H9 (cell line): ENCODE measurements around the gene COL4A1. TPM values are rescaled to one million over a fixed set of nuclear protein-coding genes. Genes with fewer than 3 reads are reported as not detected.

Experiments used
- DNase-seq: peaks from one replicate; pipeline ENCODE4 v3.0.0-alpha.2; 2017
- H2AFZ ChIP-seq: one replicate; pipeline ENCODE4 v1.6.1; 2013; ENCODE audit warnings: mild to moderate bottlenecking, low read length, control low read depth, moderate library complexity
- H2AK5ac ChIP-seq: 2 replicates; pipeline ENCODE4 v1.6.1; 2013; ENCODE audit warnings: low read length, control low read depth, mixed read lengths; ENCODE audit not compliant: insufficient read length
- H2BK120ac ChIP-seq: one replicate; pipeline ENCODE4 v1.6.1; 2013; ENCODE audit warnings: low read depth, mild to moderate bottlenecking, low read length, control low read depth, inconsistent platforms; ENCODE audit not compliant: poor library complexity, severe bottlenecking
- H2BK12ac ChIP-seq: 2 replicates; pipeline ENCODE4 v1.6.1; 2013; ENCODE audit warnings: low read length, control low read depth, mixed read lengths, low read depth; ENCODE audit not compliant: insufficient read length
- H2BK15ac ChIP-seq: 2 replicates; pipeline ENCODE4 v1.6.1; 2013; ENCODE audit warnings: low read depth, low read length, control low read depth
- H2BK20ac ChIP-seq: one replicate; pipeline ENCODE4 v1.6.1; 2013; ENCODE audit warnings: low read depth, mild to moderate bottlenecking, low read length, control low read depth, inconsistent platforms; ENCODE audit not compliant: poor library complexity, severe bottlenecking
- H2BK5ac ChIP-seq: 2 replicates; pipeline ENCODE4 v1.6.1; 2013; ENCODE audit warnings: low read length, control low read depth, mixed read lengths; ENCODE audit not compliant: insufficient read length
- H3K14ac ChIP-seq: 2 replicates; pipeline ENCODE4 v1.6.1; 2013; ENCODE audit warnings: low read length, control low read depth; ENCODE audit not compliant: insufficient read depth
- H3K18ac ChIP-seq: 2 replicates; pipeline ENCODE4 v1.6.1; 2013; ENCODE audit warnings: low read depth, mild to moderate bottlenecking, mixed read lengths, low read length, control low read depth; ENCODE audit not compliant: insufficient read length
- H3K23ac ChIP-seq: 2 replicates; pipeline ENCODE4 v1.6.1; 2013; ENCODE audit warnings: low read length, control low read depth, mixed read lengths, low read depth; ENCODE audit not compliant: insufficient read length
- H3K23me2 ChIP-seq: 2 replicates; pipeline ENCODE4 v1.6.1; 2013; ENCODE audit warnings: low read depth, mild to moderate bottlenecking, mixed read lengths, low read length, control low read depth; ENCODE audit not compliant: insufficient read length, poor library complexity, severe bottlenecking
- H3K27ac ChIP-seq: 2 replicates; pipeline ENCODE4 v1.5.1; 2013; ENCODE audit warnings: low read length, control low read depth, mixed read lengths, low read depth; ENCODE audit not compliant: insufficient read length
- H3K27me3 ChIP-seq: 2 replicates; pipeline ENCODE4 v1.6.1; 2013; ENCODE audit warnings: low read length, control low read depth, inconsistent platforms; ENCODE audit not compliant: insufficient read depth
- H3K4ac ChIP-seq: 2 replicates; pipeline ENCODE4 v1.6.1; 2013; ENCODE audit warnings: low read depth, mild to moderate bottlenecking, control low read depth, inconsistent platforms, low read length, moderate library complexity
- H3K4me1 ChIP-seq: 2 replicates; pipeline ENCODE4 v1.6.1; 2013; ENCODE audit warnings: low read length, control low read depth, inconsistent platforms; ENCODE audit not compliant: insufficient read depth
- H3K4me2 ChIP-seq: 2 replicates; pipeline ENCODE4 v1.6.1; 2013; ENCODE audit warnings: low read length, control low read depth, mixed read lengths; ENCODE audit not compliant: insufficient read length, insufficient read depth
- H3K56ac ChIP-seq: 2 replicates; pipeline ENCODE4 v1.6.1; 2013; ENCODE audit warnings: low read depth, mild to moderate bottlenecking, mixed read lengths, low read length, control low read depth; ENCODE audit not compliant: insufficient read length
- H3K79me1 ChIP-seq: 2 replicates; pipeline ENCODE4 v1.6.1; 2013; ENCODE audit warnings: low read depth, mild to moderate bottlenecking, moderate library complexity, low read length, control low read depth, inconsistent platforms; ENCODE audit not compliant: insufficient read depth, poor library complexity, severe bottlenecking
- H3K79me2 ChIP-seq: 2 replicates; pipeline ENCODE4 v1.6.1; 2013; ENCODE audit warnings: low read length, control low read depth, inconsistent platforms; ENCODE audit not compliant: insufficient read depth
- H3K9ac ChIP-seq: 2 replicates; pipeline ENCODE4 v1.6.1; 2013; ENCODE audit warnings: low read length, control low read depth, mixed read lengths; ENCODE audit not compliant: insufficient read length; ENCODE audit errors: extremely low read depth
- H3K9me3 ChIP-seq: one replicate; pipeline ENCODE4 v1.6.1; 2013; ENCODE audit warnings: low read depth, low read length, inconsistent platforms; ENCODE audit not compliant: control insufficient read depth
- H3T11ph ChIP-seq: one replicate; pipeline ENCODE4 v1.6.1; 2013; ENCODE audit warnings: mild to moderate bottlenecking, low read length, control low read depth, inconsistent platforms
- H4K20me1 ChIP-seq: one replicate; pipeline ENCODE4 v1.6.1; 2013; ENCODE audit not compliant: control insufficient read depth, insufficient read length, insufficient read depth
- H4K5ac ChIP-seq: 2 replicates; pipeline ENCODE4 v1.6.1; 2013; ENCODE audit warnings: low read depth, mild to moderate bottlenecking, mixed read lengths, low read length, control low read depth; ENCODE audit not compliant: insufficient read length
- H4K8ac ChIP-seq: replicated peaks from 2 replicates; pipeline ENCODE4 v1.6.1; 2013; ENCODE audit warnings: low read length, control low read depth, mixed read lengths, low read depth; ENCODE audit not compliant: insufficient read length
- H4K91ac ChIP-seq: 2 replicates; pipeline ENCODE4 v1.6.1; 2013; ENCODE audit warnings: low read depth, mild to moderate bottlenecking, moderate library complexity, mixed read lengths, low read length, control low read depth; ENCODE audit not compliant: insufficient read length
- H3K27ac Mint-ChIP-seq, 3 experiments: 2 replicates in 2 of 3; 3 replicates in 1 of 3; pipeline ENCODE4 v1.8.0; 2020 to 2021; ENCODE audit warnings: mixed read lengths in 3 of 3, mild to moderate bottlenecking in 1 of 3, moderate library complexity in 1 of 3
- H3K27me3 Mint-ChIP-seq: 2 replicates; pipeline ENCODE4 v1.8.0; 2021; ENCODE audit warnings: low read depth, mild to moderate bottlenecking, moderate library complexity, mixed read lengths
- H3K36me3 Mint-ChIP-seq, 3 experiments: 2 replicates in 2 of 3; 3 replicates in 1 of 3; pipeline ENCODE4 v1.8.0; 2020 to 2021; ENCODE audit warnings: low read depth in 3 of 3, mixed read lengths in 3 of 3; ENCODE audit not compliant: insufficient read depth in 1 of 3
- H3K4me1 Mint-ChIP-seq, 2 experiments: 2 replicates each; pipeline ENCODE4 v1.8.0; 2020; ENCODE audit warnings: mixed read lengths in 2 of 2
- H3K4me3 Mint-ChIP-seq, 2 experiments: 2 replicates in 1 of 2; 3 replicates in 1 of 2; pipeline ENCODE4 v1.8.0; 2020 to 2021; ENCODE audit warnings: mild to moderate bottlenecking in 2 of 2, mixed read lengths in 2 of 2, moderate library complexity in 1 of 2
- H3K9me3 Mint-ChIP-seq, 2 experiments: 2 replicates in 1 of 2; 3 replicates in 1 of 2; pipeline ENCODE4 v1.8.0; 2020; ENCODE audit warnings: mild to moderate bottlenecking in 2 of 2, mixed read lengths in 2 of 2, moderate library complexity in 1 of 2
- WGBS: extraction: QIAGEN DNeasy Blood & Tissue Kit; methylation state at CpG from one replicate; pipeline ENCODE4 v1.1.7; 2013; ENCODE audit warnings: missing lambda C conversion rate, low lambda C conversion rate, mixed read lengths; ENCODE audit not compliant: insufficient read length; ENCODE audit errors: extremely low coverage; 5-methylcytosine and 5-hydroxymethylcytosine counted together
- total RNA-seq: library from RNA; stranded (reverse); gene quantifications from 2 replicates; pipeline ENCODE4 v1.2.1, GENCODE V29; 2021
- TF ChIP-seq, protein P1 (sequence below): fragments of 200-600 bp; sonication (generic); conservative IDR thresholded peaks from 3 replicates; pipeline ENCODE4 v1.8.0; 2021; ENCODE audit warnings: antibody characterized with exemption, mild to moderate bottlenecking

The COL4A1 gene
- total RNA-seq, 1 experiment from 2014 or later, result 73.1 TPM

DNA sequence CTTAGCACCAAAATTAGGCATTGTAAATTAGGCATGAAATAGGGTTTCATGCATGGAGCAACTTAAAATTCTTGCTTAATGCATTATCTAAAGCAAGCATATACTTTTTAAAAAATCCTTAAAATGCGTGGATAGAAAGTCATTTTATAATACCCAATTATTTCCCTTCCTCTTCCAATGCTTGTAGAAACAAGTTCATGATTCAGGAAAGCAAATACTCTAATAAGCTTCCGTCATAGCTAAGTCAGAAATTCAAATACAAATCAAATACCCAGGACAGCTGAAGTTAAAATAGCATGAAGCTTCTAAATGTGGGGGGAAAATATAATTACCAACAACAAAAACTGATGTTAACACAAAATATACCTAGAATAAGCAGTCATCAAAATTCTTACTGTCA, 89.1 kb downstream of the COL4A1 start:
- H2BK20ac ChIP-seq, result no peak overlapping the region
- no peak overlapping the region for H4K91ac ChIP-seq
- no peak overlapping the region for H3K4ac ChIP-seq
- no peak overlapping the region for H3K4me3 Mint-ChIP-seq
- H3K79me2 ChIP-seq, result 0 out of 2 replicates have a peak, but pooled peaks cover 2% of the 10 kb centered on the region
- H4K8ac ChIP-seq, result no peak overlapping the region
- no peaks in the 10 kb centered on the region; the same call in 1 of the 2 replicates for H3K4me1 ChIP-seq
- no peak overlapping the region for H2AFZ ChIP-seq
- no peak overlapping the region for H2BK12ac ChIP-seq
- H2BK5ac ChIP-seq, result no peak overlapping the region
- H3K4me1 Mint-ChIP-seq, result peaks cover 0 to 17% of the 10 kb centered on the region in 2 experiments; a peak in 3 of 4 replicates
- no peak overlapping the region for H2BK120ac ChIP-seq
- H3K23me2 ChIP-seq, result no peaks in the 10 kb centered on the region
- no peak overlapping the region for H3K14ac ChIP-seq
- no peak overlapping the region for H3K9ac ChIP-seq
- no peaks in the 10 kb centered on the region for H3K27me3 Mint-ChIP-seq
- no CpG with 5 or more reads among the region's 2 CpGs for WGBS
- TF ChIP-seq, protein P1, sequence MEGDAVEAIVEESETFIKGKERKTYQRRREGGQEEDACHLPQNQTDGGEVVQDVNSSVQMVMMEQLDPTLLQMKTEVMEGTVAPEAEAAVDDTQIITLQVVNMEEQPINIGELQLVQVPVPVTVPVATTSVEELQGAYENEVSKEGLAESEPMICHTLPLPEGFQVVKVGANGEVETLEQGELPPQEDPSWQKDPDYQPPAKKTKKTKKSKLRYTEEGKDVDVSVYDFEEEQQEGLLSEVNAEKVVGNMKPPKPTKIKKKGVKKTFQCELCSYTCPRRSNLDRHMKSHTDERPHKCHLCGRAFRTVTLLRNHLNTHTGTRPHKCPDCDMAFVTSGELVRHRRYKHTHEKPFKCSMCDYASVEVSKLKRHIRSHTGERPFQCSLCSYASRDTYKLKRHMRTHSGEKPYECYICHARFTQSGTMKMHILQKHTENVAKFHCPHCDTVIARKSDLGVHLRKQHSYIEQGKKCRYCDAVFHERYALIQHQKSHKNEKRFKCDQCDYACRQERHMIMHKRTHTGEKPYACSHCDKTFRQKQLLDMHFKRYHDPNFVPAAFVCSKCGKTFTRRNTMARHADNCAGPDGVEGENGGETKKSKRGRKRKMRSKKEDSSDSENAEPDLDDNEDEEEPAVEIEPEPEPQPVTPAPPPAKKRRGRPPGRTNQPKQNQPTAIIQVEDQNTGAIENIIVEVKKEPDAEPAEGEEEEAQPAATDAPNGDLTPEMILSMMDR, result no peak
- no peak overlapping the region for H3K56ac ChIP-seq
- H2AK5ac ChIP-seq, result no peak overlapping the region
- H3K27ac ChIP-seq, result no peak overlapping the region
- no peak overlapping the region for H3K4me2 ChIP-seq
- no peak overlapping the region for H4K5ac ChIP-seq
- no peaks in the 10 kb centered on the region for H3K27me3 ChIP-seq
- no peaks in the 10 kb centered on the region for H3K9me3 ChIP-seq
- H3K23ac ChIP-seq, result no peak overlapping the region
- no peaks in the 10 kb centered on the region for H4K20me1 ChIP-seq
- no peak overlapping the region for H3T11ph ChIP-seq
- H2BK15ac ChIP-seq, result no peak overlapping the region
- H3K36me3 Mint-ChIP-seq, result peaks cover 0 to 2% (median 1%) of the 10 kb centered on the region in 3 experiments; a peak in 1 of 7 replicates
- no peaks in the 10 kb centered on the region for H3K79me1 ChIP-seq
- no peaks in the 10 kb centered on the region for H3K9me3 Mint-ChIP-seq
- no peak for DNase-seq
- no peak overlapping the region for H3K27ac Mint-ChIP-seq
- no peak overlapping the region for H3K18ac ChIP-seq
